OCI-LY7 (cell line): ENCODE results near the gene CCNL2.
"Not testable (repeated sequence)": the region's sequence is repeated elsewhere in the genome, so short reads cannot be mapped to it uniquely, and the experiment has no call there.

Experiments
- EZH2phosphoT487 ChIP-seq: fragments of 200-600 bp; sonication (generic); IDR thresholded peaks from 2 replicates; pipeline ENCODE4 v1.6.1; 2018; ENCODE audit warnings: low read depth, borderline replicate concordance, mild to moderate bottlenecking, mixed run types, antibody characterized with exemption, low read length, moderate library complexity, mixed read lengths
- TF ChIP-seq, protein P1 (sequence below): fragments of 200-600 bp; sonication (generic); conservative IDR thresholded peaks from 2 replicates; pipeline ENCODE4 v1.5.1; 2014; ENCODE audit warnings: mild to moderate bottlenecking, antibody characterized with exemption, low read length, moderate library complexity, mixed read lengths

DNA sequence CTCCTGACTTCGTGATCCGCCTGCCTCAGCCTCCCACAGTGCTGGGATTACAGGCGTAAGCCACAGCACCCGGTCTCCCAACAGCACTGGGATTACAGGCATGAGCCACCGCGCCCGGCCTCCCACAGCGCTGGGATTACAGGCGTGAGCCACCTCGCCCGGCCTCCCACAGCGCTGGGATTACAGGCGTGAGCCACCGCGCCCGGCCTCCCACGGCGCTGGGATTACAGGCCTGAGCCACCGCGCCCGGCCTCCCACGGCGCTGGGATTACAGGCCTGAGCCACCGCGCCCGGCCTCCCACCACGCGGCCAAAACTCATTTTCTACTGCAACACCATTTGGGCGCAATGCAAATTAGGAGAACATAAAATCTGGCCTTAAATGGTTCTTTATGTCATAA lies 13.8 kb downstream of the CCNL2 start:
- TF ChIP-seq, protein P1, sequence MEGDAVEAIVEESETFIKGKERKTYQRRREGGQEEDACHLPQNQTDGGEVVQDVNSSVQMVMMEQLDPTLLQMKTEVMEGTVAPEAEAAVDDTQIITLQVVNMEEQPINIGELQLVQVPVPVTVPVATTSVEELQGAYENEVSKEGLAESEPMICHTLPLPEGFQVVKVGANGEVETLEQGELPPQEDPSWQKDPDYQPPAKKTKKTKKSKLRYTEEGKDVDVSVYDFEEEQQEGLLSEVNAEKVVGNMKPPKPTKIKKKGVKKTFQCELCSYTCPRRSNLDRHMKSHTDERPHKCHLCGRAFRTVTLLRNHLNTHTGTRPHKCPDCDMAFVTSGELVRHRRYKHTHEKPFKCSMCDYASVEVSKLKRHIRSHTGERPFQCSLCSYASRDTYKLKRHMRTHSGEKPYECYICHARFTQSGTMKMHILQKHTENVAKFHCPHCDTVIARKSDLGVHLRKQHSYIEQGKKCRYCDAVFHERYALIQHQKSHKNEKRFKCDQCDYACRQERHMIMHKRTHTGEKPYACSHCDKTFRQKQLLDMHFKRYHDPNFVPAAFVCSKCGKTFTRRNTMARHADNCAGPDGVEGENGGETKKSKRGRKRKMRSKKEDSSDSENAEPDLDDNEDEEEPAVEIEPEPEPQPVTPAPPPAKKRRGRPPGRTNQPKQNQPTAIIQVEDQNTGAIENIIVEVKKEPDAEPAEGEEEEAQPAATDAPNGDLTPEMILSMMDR: not testable (repeated sequence)
- not testable (repeated sequence) for TF ChIP-seq EZH2phosphoT487
